IMR-90 (cell line): ENCODE data around the gene HS3ST1. TPM values are rescaled to one million over a fixed set of nuclear protein-coding genes. Genes with fewer than 3 reads are reported as not detected.

Experiments used
- ATAC-seq: fragments of 200-7000 bp; cut with Tn5 transposase; 2 replicates; pipeline ENCODE4 v1.9.1; 2020; ENCODE audit warnings: low read depth, mild to moderate bottlenecking, moderate library complexity
- BruUV-seq: library from RNA; stranded (reverse); fragments of 400-500 nt; replicated peaks from 2 replicates; lab custom pipeline; 2021; lab: Mats Ljungman, UMichigan
- CTCF ChIA-PET: fragments of 300-600 bp; formaldehyde crosslinking; extraction: SDS; loops from one replicate; lab custom pipeline; 2021; ENCODE audit warnings: antibody characterized with exemption; lab: Yijun Ruan, JAX
- POLR2A ChIA-PET: fragments of 300-600 bp; sonication (Branson Sonifier 250); formaldehyde crosslinking; loops from one replicate; lab custom pipeline; 2022; ENCODE audit warnings: antibody characterized with exemption; ENCODE audit not compliant: unreplicated experiment; lab: Charles Lee
- DNase-seq: peaks from one replicate; pipeline ENCODE4 v3.0.0; 2013
- H2AFZ ChIP-seq: replicated peaks from 2 replicates; pipeline ENCODE3; 2013; ENCODE audit warnings: low read length, mild to moderate bottlenecking; ENCODE audit not compliant: poor library complexity
- H2AK5ac ChIP-seq: 2 replicates; pipeline ENCODE4 v1.6.1; 2013; ENCODE audit warnings: low read depth, low read length, inconsistent platforms
- H2AK9ac ChIP-seq: replicated peaks from 2 replicates; pipeline ENCODE3; 2013; ENCODE audit warnings: mild to moderate bottlenecking, low read depth, low read length, moderate library complexity; ENCODE audit not compliant: poor library complexity
- H2BK120ac ChIP-seq: 2 replicates; pipeline ENCODE4 v1.6.1; 2013; ENCODE audit warnings: low read depth, low read length, inconsistent platforms
- H2BK15ac ChIP-seq: 3 replicates; pipeline ENCODE4 v1.6.1; 2013; ENCODE audit warnings: low read depth, low read length, inconsistent platforms
- H2BK20ac ChIP-seq: 2 replicates; pipeline ENCODE4 v1.6.1; 2013; ENCODE audit warnings: low read depth, mild to moderate bottlenecking, inconsistent platforms, low read length, moderate library complexity
- H2BK5ac ChIP-seq: 2 replicates; pipeline ENCODE4 v1.6.1; 2013; ENCODE audit warnings: mild to moderate bottlenecking, low read depth, low read length, inconsistent platforms; ENCODE audit not compliant: poor library complexity, severe bottlenecking
- H3K14ac ChIP-seq: replicated peaks from 2 replicates; pipeline ENCODE4 v1.6.1; 2013; ENCODE audit warnings: low read depth, low read length, inconsistent platforms
- H3K18ac ChIP-seq: 2 replicates; pipeline ENCODE4 v1.6.1; 2013; ENCODE audit warnings: low read depth, low read length, control low read depth
- H3K23ac ChIP-seq: 2 replicates; pipeline ENCODE4 v1.6.1; 2013; ENCODE audit warnings: low read depth, low read length, inconsistent platforms
- H3K27ac ChIP-seq: 2 replicates; pipeline ENCODE4 v1.5.1; 2013; ENCODE audit warnings: mild to moderate bottlenecking, control low read depth, low read length; ENCODE audit not compliant: insufficient read depth
- H3K27me3 ChIP-seq: 2 replicates; pipeline ENCODE4 v1.6.1; 2013; ENCODE audit warnings: low read length; ENCODE audit not compliant: control insufficient read depth, insufficient read depth
- H3K36me3 ChIP-seq: 2 replicates; pipeline ENCODE4 v1.6.1; 2013; ENCODE audit warnings: low read length, mixed read lengths; ENCODE audit not compliant: control insufficient read depth, insufficient read depth
- H3K4ac ChIP-seq: 2 replicates; pipeline ENCODE4 v1.6.1; 2013; ENCODE audit warnings: low read depth, low read length, inconsistent platforms
- H3K4me1 ChIP-seq: 2 replicates; pipeline ENCODE4 v1.6.1; 2013; ENCODE audit warnings: low read length, mixed read lengths; ENCODE audit not compliant: control insufficient read depth, insufficient read depth
- H3K4me2 ChIP-seq: 2 replicates; pipeline ENCODE4 v1.6.1; 2013; ENCODE audit warnings: low read depth, mild to moderate bottlenecking, control low read depth, low read length, moderate library complexity
- H3K4me3 ChIP-seq: 2 replicates; pipeline ENCODE4 v1.5.1; 2013; ENCODE audit warnings: low read depth, mild to moderate bottlenecking, control low read depth, low read length, moderate library complexity; ENCODE audit not compliant: insufficient read depth
- H3K56ac ChIP-seq: 2 replicates; pipeline ENCODE4 v1.6.1; 2013; ENCODE audit warnings: low read length, inconsistent platforms; ENCODE audit not compliant: insufficient read depth; ENCODE audit errors: extremely low read depth
- H3K79me1 ChIP-seq, 2 experiments: 2 replicates each; pipeline ENCODE4 v1.6.1; 2013; ENCODE audit warnings: low read length in 2 of 2, inconsistent platforms in 1 of 2, low read depth in 1 of 2
- H3K9ac ChIP-seq: 2 replicates; pipeline ENCODE4 v1.6.1; 2013; ENCODE audit warnings: low read depth, low read length, control low read depth
- H3K9me1 ChIP-seq: 2 replicates; pipeline ENCODE4 v1.6.1; 2013; ENCODE audit warnings: low read length, inconsistent platforms; ENCODE audit not compliant: insufficient read depth
- H3K9me3 ChIP-seq: 2 replicates; pipeline ENCODE4 v1.6.1; 2013; ENCODE audit warnings: low read length; ENCODE audit not compliant: control insufficient read depth, insufficient read depth
- H4K20me1 ChIP-seq: 2 replicates; pipeline ENCODE4 v1.6.1; 2013; ENCODE audit warnings: low read length, inconsistent platforms; ENCODE audit not compliant: insufficient read depth
- H4K5ac ChIP-seq: 2 replicates; pipeline ENCODE4 v1.6.1; 2013; ENCODE audit warnings: mild to moderate bottlenecking, low read depth, low read length, control low read depth
- H4K8ac ChIP-seq, 2 experiments: 2 replicates each; pipeline ENCODE4 v1.6.1; 2013; ENCODE audit warnings: low read depth in 2 of 2, low read length in 2 of 2, control low read depth in 1 of 2, inconsistent platforms in 1 of 2
- H4K91ac ChIP-seq: 2 replicates; pipeline ENCODE4 v1.6.1; 2013; ENCODE audit warnings: low read depth, low read length, inconsistent platforms; ENCODE audit not compliant: insufficient read depth
- CEBPB ChIP-seq: IDR thresholded peaks from 2 replicates; pipeline ENCODE4 v1.6.1; 2012; ENCODE audit warnings: low read depth, low read length, improper control_type of control experiment
- ELK1 ChIP-seq: fragments of 150-350 bp; IDR thresholded peaks from 2 replicates; pipeline ENCODE4 v1.6.1; 2016; ENCODE audit warnings: low read depth, mild to moderate bottlenecking, low read length, moderate library complexity, borderline replicate concordance
- MXI1 ChIP-seq: IDR thresholded peaks from 2 replicates; pipeline ENCODE4 v1.6.1; 2012; ENCODE audit warnings: low read depth, mild to moderate bottlenecking, low read length, moderate library complexity, borderline replicate concordance
- NFE2L2 ChIP-seq: fragments of 150-350 bp; IDR thresholded peaks from 2 replicates; pipeline ENCODE4 v1.6.1; 2016; ENCODE audit warnings: low read depth, mild to moderate bottlenecking, low read length
- POLR2A ChIP-seq: IDR thresholded peaks from 2 replicates; pipeline ENCODE4 v1.6.1; 2012; ENCODE audit warnings: mild to moderate bottlenecking, low read depth, low read length
- RCOR1 ChIP-seq: IDR thresholded peaks from 2 replicates; pipeline ENCODE4 v1.6.1; 2012; ENCODE audit warnings: mild to moderate bottlenecking, low read length, improper control_type of control experiment; ENCODE audit not compliant: insufficient replicate concordance
- WGBS, 2 experiments: methylation state at CpG; one replicate each; pipeline versions ENCODE4 v1.1.5 to v1.1.7; 2013; ENCODE audit warnings: missing lambda C conversion rate in 2 of 2; ENCODE audit not compliant: insufficient read length in 1 of 2; ENCODE audit errors: extremely low coverage in 2 of 2; 5-methylcytosine and 5-hydroxymethylcytosine counted together
- dilution Hi-C: fragments of 300-500 bp; cut with HindIII; formaldehyde crosslinking; loops from one replicate; pipeline ENCODE4 v1.14.3; 2018; ENCODE audit warnings: low sequenced_read_pairs; ENCODE audit not compliant: unreplicated experiment
- in situ Hi-C: fragments of 300-500 bp; cut with MboI; formaldehyde crosslinking; loops from 3 replicates; pipeline ENCODE4 v1.14.3; 2019; ENCODE audit warnings: low sequenced_read_pairs, inconsistent platforms, mixed read lengths
- intact Hi-C: fragments of 100-400 bp; cut with micrococcal nuclease; formaldehyde crosslinking; loops from 2 replicates; pipeline ENCODE4 v1.10.0; 2022
- polyA plus RNA-seq, 3 experiments: library from polyadenylated mRNA; depleted of rRNA; stranded (reverse); fragments of >200 nt; gene quantifications; 2 replicates each; pipeline ENCODE4 v1.2.3, GENCODE V29; 2012; ENCODE audit warnings: low replicate concordance in 1 of 3
- total RNA-seq: library from RNA; depleted of rRNA; stranded (reverse); fragments of >200 nt; gene quantifications from 2 replicates; pipeline ENCODE4 v1.2.3, GENCODE V29; 2012

Gene HS3ST1
- total and polyA plus RNA-seq, 2 of the 4 experiments (the other 2 are of a cell fraction): 0.09 TPM; not detected in 1

GRCh38 chr4:11468901-11469300 lies 40.2 kb upstream of the HS3ST1 start:
- BruUV-seq: no TSS peak
- Histone ChIP-seq H3K27ac (no peak overlapping the region), H3K4me1 (no peaks in the 10 kb centered on the region)

More at GRCh38 chr4:11468901-11469300, 40.2 kb upstream of the HS3ST1 start:
- H4K20me1 ChIP-seq: no peaks in the 10 kb centered on the region
- H3K18ac ChIP-seq: no peak overlapping the region
- H2BK20ac ChIP-seq: no peak overlapping the region
- H3K4me2 ChIP-seq: no peak overlapping the region
- no CpG with 5 or more reads among the region's 4 CpGs for WGBS, 2 experiments
- no peak overlapping the region for H3K56ac ChIP-seq
- no peak overlapping the region for H3K4ac ChIP-seq
- peaks cover 2% of the 10 kb centered on the region; the same call in 1 of the 2 replicates for H3K27me3 ChIP-seq
- H3K79me1 ChIP-seq: no peaks in the 10 kb centered on the region
- H3K23ac ChIP-seq: no peak overlapping the region
- no peak overlapping the region for H2BK120ac ChIP-seq
- no peak overlapping the region for H2AFZ ChIP-seq
- H3K9me3 ChIP-seq: no peaks in the 10 kb centered on the region
- H4K8ac ChIP-seq: no peak overlapping the region
- H2AK5ac ChIP-seq: no peak overlapping the region
- H3K14ac ChIP-seq: no peak overlapping the region
- no peak overlapping the region for H2AK9ac ChIP-seq
- H4K91ac ChIP-seq: no peak overlapping the region
- no peak overlapping the region for H2BK15ac ChIP-seq
- intact Hi-C loops: no loop called here
- H4K5ac ChIP-seq: no peak overlapping the region
- H3K9me1 ChIP-seq: no peaks in the 10 kb centered on the region
- H3K36me3 ChIP-seq: no peaks in the 10 kb centered on the region
- no peak for TF ChIP-seq CEBPB
- TF ChIP-seq RCOR1: no peak
- TF ChIP-seq NFE2L2: no peak
- TF ChIP-seq ELK1: no peak
- no peak for TF ChIP-seq POLR2A
- no peak for TF ChIP-seq MXI1
- ChIA-PET POLR2A (no interaction called here), CTCF (no interaction called here)
- H2BK5ac ChIP-seq: no peak overlapping the region
- no peak for ATAC-seq
- no peak for DNase-seq
- no peak overlapping the region for H3K9ac ChIP-seq
- dilution Hi-C loops: no loop called here
- no peak overlapping the region for H3K4me3 ChIP-seq
- in situ Hi-C loops: no loop called here
